ENCODE data around the gene GNG4.

DNA sequence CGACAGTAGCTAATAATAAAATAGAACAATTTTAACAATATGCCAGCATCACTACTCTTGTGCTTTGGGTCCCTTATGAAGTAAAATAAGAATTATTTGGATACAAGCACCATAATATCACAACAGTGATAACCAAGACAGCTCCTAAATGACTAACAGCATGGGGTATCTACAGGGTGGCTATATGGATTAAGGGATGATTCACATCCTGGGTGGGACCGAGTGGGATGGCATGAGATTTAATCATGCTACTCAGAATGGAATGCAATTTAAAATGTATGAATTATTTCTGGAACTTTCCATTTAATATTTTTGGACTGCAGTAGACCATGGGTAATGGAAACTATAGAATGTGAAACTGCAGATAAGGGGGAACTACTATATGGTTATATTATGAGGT, 117.2 kb downstream of the GNG4 start:
- TF ChIP-seq, protein P1, sequence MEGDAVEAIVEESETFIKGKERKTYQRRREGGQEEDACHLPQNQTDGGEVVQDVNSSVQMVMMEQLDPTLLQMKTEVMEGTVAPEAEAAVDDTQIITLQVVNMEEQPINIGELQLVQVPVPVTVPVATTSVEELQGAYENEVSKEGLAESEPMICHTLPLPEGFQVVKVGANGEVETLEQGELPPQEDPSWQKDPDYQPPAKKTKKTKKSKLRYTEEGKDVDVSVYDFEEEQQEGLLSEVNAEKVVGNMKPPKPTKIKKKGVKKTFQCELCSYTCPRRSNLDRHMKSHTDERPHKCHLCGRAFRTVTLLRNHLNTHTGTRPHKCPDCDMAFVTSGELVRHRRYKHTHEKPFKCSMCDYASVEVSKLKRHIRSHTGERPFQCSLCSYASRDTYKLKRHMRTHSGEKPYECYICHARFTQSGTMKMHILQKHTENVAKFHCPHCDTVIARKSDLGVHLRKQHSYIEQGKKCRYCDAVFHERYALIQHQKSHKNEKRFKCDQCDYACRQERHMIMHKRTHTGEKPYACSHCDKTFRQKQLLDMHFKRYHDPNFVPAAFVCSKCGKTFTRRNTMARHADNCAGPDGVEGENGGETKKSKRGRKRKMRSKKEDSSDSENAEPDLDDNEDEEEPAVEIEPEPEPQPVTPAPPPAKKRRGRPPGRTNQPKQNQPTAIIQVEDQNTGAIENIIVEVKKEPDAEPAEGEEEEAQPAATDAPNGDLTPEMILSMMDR (IDR thresholded peaks at IDR 0.05), result no peak
- TF ChIP-seq POLR2A (IDR thresholded peaks at IDR 0.05), result no peak
- TF ChIP-seq POLR2AphosphoS5 (IDR thresholded peaks at IDR 0.05), result no peak

All from breast epithelium (tissue), 3 donors.